Activated effector memory CD4-positive, alpha-beta T cell treated with anti-CD3 and anti-CD28 coated beads, Interleukin-2, amount 50 U/mL, for 16 hours (primary cell): ENCODE data around the gene KLHL22.
"Not testable (repeated sequence)": the region's sequence is repeated elsewhere in the genome, so short reads cannot be mapped to it uniquely, and the experiment has no call there.

ENCODE experiments used
- DNase-seq: peaks from one replicate; pipeline ENCODE4 v3.0.0-alpha.2; 2020

The KLHL22 gene, protein sequence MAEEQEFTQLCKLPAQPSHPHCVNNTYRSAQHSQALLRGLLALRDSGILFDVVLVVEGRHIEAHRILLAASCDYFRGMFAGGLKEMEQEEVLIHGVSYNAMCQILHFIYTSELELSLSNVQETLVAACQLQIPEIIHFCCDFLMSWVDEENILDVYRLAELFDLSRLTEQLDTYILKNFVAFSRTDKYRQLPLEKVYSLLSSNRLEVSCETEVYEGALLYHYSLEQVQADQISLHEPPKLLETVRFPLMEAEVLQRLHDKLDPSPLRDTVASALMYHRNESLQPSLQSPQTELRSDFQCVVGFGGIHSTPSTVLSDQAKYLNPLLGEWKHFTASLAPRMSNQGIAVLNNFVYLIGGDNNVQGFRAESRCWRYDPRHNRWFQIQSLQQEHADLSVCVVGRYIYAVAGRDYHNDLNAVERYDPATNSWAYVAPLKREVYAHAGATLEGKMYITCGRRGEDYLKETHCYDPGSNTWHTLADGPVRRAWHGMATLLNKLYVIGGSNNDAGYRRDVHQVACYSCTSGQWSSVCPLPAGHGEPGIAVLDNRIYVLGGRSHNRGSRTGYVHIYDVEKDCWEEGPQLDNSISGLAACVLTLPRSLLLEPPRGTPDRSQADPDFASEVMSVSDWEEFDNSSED

DNA sequence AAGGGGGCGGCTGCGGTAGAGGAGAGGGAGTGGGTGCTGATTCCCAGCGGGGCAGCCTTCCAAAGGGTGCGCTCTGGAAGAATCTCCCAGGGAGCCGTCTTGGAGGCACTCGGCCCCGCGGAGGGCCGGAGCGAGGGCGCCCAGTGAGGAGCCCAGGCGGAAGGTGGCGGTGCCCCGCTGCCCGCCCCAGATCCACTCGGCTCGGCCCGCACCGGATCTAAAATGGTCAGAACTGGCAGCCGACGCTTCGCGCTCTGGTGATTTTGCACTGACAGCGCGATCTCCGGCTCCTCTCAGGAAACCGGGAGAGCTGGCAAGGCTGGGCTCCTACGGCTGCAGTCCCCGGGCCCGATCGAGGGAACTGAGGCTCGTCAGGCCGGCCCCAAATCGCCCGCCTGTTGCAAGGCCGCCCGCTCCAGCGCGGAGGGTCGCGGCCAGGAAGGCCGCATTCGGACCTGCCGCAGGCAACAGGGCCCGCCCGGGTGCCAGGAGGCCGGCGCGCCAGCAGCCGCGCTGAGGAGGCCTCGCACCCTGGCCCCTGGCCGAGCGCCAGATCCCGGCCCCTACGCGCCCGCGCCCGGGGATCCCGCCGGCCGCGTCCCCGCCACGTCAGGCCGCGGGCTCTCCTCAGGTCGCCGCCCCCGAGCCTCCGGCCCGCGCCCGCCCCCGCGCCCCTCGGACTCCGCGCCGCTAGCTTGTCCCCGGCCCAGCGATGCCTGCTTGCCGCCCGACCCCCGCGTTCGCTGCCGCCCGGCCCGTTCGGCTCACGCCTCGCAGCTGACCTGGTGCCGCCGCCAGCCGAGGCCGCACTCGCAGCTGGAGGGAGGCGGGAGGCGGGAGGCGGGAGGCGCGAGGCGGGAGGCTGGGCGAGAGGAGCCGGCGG lies at the start of gene KLHL22:
TSS of gene KLHL22 (minus strand) at position 818 of the 883 bp plus-strand sequence. CDS start 6,584 bp downstream, outside the sequence.
- peak; percentile 71 for DNase-seq

DNA sequence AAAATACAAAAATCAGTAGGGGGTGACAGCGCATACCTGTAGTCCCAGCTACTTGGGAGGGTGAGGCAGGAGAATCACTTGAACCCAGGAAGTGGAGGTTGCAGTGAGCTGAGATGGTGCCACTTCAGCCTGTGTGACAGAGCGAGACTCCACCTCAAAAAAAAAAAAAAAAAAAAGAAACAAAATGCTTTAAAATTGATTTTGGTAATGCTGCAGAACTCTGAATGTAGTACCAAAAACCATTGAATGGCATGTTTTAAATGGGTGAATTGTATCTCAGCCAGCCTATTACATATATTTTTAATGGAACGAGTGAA lies 49.7 kb upstream of the KLHL22 start:
- not testable (repeated sequence) for DNase-seq

DNA sequence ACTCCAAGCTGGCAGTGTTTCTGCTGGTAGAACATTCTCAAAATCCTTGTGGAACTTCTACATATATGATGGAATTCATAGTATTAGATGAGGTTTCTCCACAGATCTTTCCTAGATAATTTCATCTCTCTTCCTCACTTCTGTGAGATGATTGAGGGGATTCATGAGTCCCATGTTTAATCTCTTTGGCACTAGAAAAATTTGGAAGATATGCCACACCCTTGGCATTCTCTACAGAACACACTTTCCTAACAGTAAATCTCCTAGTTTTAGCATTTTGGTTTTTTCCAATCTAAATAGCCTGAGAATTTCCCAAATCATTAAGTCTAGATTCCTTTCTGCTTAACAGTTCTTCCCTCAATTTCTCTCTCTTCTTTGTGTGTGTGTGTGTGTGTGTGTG lies 47.1 kb upstream of the KLHL22 start:
- DNase-seq, result no peak

DNA sequence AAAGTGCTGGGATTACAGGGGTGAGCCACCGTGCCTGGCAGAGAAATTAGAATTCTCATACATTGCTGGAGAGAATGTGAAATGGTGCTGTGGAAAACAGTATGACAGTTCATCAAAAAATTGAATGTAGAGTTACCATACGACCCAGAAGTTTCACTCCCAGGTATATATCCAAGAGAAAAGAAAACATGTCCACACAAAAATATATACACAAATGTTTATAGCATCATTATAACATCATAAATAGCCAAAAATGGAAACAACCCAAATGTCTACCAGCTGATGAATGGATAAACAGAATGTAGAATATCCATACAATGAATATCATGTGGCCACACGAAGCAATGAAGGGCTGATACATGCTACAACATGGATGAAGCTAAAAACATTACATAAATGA lies 46.5 kb upstream of the KLHL22 start:
- no peak for DNase-seq

DNA sequence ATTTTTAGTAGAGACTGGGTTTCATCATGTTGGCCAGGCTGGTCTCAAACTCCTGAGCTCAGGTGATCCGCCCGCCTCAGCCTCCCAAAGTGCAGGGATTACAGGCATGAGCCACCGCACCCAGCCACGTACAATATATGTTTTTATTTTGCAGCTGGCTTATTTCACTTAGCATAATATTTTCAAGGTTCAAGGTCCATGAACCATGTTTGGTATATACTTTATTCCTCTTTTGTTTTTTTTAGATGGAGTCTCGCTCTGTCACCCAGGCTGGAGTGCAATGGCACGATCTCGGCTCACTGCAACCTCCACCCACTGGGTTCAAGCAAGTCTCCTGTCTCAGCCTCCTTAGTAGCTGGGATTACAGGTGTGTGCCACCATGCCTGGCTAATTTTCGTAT lies 43.3 kb upstream of the KLHL22 start:
- DNase-seq, result not testable (repeated sequence)

DNA sequence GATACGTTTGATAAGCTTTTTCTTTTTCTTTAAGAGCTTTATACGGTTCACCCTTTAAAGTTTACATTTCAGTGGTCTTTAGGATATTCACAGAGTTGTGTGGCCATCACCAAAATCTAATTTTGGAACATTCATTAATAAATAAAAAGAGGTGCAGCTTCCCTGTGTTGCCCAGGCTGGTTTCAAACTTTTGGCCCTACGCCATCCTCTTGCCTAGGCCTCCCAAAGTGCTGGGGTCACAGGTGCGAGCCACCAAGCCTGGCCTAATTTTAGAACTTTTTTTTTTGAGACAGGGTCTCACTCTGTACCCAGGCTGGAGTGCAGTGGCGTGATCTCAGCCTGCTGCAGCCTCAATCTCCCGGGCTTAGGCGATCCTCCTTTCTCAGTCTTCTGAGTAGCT lies 42.4 kb upstream of the KLHL22 start:
- no peak for DNase-seq

DNA sequence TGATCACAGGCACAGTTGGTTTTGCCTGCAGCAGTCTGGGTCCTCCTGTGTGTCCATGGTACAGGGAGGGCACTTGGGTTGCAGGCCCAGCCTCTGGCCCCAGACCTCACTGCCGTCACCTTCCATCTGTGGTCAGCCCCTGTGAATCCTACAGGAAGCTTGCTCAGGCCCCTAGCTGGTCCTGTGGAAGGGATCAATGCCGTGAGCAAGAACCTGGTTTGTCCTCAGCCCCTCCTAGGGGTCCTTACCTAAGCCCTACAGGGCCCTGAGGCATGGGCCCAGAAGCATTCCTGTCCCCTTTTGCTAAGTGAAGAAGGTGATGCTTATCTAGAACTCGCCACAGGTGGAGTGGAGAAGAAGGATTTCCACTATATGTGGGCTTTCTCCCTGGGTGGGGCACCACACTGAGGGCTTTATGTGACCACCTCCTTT lies 41.7 kb upstream of the KLHL22 start:
- DNase-seq, result no peak

DNA sequence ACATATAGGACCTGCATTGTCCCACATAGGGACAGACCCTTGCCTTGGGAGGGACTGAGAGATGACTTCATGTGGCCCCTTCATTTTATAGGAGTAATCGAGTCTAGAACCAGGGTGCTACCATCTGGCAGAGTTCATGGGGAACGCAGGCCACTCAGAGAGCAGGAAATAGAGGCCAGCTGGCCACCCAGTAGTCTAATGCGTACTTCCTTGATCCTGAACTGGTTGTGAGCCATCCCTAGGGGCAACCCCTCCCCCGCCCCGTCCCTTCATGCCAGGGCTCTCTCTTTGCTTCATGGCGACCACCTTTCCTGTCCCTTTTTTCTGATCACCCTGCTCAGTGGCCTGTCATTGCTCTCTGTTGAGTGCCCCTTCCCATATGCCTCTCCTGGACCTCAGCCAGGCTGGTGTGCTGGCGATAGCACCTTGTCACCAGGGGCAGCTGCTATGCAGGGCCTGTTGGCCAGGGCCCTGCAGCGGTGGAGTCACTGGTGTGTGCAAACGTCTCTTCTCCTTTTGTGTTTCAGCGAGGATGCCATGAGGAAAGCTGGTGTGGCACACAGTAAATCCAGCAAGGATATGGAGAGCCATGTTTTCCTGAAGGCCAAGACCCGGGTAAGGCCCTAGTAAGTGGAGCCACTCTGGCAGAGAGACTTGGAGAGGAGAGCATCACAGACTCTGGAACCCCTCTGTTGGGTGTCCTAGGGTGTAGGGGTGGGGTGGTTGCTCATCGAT lies 41.2 kb upstream of the KLHL22 start:
- DNase-seq, result no peak

DNA sequence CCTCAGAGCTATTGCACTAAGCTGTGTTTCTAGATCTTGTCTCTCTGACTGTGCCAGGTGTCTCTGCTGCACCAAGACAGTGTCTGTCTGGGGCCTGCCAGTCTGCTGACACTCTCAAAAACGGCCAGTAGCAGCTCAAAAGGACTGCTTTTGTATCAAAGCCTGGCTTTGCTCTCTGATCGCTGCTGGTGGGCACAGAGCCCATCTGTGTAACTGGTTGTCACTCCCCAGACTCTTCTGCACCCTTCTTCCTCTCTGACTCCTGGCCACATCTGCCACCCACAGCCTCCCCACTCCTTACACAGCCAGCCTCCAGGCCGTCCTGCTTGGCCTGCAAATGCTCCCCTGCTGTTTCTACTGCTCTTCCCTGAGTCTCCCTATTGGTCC lies 38.3 kb upstream of the KLHL22 start:
- no peak for DNase-seq

DNA sequence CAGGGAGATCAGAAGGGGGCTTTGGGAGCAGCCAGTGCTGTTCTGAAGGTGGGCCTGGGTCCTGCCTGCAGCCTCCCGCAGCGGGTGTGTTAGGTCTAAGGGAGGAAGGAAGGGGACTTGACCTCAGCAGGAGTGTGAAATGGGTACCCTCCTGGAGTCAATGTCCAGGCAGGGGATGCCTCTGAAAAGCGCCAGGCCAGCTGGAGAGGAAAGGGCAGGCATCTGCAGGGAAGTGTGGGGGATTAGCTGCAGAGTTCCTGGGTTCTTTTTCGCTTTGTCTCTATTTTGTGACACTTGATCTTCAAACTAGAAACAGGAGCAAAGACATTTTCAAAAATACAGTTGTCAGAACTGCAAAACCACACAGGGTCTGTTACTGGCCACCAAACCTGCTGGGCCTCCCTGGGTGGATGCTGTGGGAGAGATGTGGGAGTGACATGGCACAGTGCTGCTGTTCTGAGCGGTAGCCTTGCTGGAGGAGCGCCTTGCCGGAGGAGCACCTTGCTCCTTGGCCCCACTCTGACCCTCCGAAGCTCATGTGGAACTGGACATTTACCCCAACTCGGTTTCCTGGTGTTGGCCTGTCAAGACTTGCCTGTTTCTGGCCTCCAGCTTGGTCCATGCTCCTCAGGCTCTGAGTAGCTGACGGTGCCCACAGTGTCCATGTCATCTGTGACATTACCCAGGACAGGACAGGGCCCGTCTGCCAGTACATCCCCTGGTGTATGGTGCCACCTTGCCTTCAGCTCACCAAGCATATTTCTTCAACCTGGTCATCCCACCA lies 37.7 kb upstream of the KLHL22 start:
- DNase-seq, result no peak

DNA sequence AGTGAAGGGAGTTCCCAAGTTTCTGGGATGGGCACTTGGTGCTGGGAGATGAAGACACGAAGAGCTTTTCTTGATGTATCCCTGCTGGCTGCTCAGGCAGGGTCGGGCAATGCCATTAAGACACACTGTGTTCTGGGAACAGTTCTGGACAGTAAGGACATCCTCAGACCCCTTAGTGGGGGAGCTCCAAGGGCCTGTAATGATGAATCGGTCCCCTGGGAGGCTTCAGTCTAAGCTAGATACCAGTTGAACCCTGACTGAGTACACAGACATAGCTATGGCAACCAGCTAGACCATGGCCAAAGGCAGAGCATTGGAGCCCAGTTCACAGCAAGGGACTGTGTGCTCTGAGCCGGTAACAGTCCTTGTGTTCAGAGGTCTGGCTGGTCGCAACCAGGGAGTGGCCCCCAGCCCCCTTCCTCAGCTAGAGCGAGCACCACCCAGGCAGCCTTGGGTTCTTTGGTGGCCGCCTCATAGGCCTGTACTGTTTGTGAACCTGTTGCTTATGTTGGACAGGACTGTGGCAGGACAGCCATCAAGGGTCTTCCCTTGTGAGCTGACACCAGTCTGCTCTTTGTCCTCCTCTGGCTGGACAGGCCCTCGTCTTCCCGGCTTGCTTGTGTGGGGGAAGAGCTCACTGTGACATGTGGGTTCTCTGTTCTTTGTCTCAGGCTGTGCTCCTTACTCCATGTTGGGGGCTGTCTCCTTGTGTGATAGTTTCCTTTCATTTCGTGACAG lies 36.8 kb upstream of the KLHL22 start:
- DNase-seq, result no peak

DNA sequence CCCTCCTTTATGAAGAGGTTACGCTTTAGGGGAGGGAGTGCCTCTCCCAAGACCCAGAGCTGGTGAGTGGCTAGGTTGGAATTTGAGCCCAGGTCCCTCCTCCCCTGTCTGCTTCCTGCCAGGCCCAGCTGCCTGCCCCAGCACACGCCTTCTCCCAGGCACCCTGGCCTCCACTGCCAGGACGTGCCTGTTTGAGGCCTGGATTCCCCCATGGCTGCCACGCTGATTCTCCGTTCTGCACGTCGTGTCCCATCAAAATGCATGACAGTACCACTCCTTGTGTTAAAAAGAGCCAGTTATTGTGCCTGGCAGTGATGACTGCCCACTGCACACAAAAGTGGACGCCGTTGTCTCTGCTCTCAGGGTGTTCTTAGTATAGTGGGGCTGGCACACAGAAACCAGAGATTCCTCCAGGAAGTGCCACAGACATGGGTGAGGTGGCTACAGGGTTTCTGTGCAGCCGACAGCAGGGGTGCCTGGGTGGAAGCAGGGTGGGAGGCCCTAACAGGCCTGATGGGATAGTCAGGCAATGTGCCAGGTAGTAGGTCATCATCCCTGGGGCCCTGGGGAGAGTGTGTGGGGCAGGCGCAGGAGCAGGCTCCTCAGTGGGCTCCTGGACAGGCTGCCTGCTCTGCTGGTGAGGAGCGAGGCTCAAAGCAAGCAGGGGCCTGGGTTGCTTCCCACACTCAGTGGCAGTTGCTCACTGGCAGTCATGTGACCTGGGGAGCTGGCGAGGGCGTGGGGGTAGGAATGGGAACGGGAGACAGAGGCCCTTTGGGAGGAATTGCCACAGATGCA lies 36.0 kb upstream of the KLHL22 start:
- no peak for DNase-seq

DNA sequence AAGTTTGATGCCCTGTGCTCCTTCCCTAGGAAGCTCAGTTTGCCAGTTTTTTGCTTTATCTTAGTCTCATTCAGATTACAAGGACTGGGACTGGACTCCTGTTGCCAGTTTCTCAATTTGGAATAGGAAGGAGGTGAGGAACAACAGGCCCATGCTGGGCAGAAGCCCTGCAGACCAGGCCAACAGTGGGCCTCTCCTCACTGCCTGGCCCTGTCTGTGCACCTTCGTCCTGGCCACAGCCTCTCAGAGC lies 35.5 kb upstream of the KLHL22 start:
- no peak for DNase-seq

DNA sequence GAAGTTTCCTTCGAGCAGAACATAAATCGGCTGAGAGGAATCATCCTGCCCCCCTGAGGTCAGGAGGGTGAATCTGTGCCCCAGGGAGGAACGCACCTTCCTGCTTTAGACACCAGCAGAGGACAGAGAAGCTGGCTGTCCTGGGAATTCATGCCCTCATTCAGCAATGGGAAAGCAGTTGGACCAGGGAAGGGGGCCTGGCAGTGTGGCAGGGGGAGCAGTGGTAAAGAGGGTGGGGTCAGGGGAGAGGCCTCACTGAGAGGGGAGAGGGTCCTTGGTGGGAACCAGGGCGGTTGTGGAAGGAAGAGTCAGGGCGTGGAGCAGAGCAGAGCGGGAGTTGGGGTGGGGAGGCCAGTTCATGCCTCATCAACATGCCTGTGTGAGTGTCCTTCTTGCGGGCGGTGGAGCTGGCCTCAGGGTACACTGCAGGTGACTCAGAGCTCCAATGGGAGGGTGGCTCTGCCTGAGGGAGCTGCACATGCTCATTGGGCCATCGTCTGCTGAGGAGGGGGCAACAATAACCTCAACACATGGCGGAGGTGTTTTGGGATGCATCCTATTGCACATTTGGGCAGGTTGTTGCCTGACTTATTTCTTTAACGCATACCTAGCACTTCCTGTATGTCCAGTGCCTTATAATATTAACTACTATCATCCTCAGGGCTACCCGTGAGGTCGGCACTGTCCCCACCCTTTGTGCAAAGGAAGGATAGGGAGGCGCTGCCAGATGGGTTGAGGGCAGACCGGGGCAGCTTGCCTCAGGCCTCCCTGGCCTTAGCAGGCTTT lies 35.0 kb upstream of the KLHL22 start:
- DNase-seq, result no peak

DNA sequence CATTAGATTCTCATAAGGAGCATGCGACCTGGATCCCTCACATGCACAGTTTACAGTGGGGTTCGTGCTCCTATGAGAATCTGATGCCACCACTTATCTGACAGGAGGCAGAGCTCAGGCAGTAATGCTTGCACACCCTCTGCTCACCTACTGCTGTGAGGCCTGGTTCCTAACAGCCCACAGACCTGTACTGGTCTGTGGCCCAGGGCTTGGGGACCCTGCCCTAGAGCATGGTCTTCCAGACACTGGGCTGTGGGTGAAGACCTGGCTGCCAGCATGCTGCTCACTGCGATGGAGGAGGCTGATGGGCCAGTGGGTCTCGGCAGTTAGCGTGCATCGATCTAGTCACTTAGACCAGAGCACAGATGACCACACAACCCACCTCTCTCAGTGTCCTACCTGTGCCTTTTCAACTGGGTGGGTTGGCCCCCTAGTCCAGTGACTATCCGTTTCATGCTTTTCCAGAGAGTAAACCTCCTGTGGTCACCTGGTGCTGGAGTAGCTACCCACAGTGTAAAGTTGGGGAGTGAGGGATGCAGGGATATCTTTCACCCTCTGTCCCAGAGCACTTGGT lies 32.9 kb upstream of the KLHL22 start:
- DNase-seq, result no peak

DNA sequence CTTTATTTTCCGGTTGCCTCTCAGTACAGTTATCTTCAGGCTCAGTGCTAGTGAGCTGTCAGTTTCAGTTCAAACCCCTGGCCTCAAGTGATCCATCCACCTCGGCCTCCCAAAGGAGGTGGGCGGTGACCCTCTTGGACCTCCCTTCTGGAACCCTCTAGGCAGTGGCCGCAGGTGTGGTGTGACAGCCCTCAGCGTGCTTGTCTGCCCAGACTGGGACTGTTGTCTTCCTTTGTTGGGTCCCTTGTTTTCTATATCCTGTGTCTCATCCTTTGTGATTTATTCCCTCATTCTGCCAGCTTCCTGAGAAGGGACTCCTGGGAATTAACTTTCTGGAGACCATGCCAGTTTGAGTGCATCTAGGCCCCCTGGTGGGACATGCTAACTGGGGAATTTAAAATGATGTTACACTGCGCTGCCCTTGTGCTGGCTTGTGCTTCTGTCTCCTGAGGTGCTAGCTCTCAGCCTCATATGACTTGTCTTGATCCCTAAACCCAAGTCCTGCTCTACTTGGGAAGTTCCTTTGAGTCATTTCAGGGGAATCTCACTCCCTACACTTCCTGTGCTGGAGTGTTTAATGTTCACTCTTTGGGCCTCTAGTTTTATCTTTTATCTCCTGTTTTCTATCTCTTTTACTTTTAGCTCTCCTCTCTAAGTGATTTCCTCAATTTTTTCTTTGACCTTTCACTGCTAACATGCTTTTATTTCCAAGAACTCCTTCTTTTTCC lies 31.2 kb upstream of the KLHL22 start:
- DNase-seq, result no peak

DNA sequence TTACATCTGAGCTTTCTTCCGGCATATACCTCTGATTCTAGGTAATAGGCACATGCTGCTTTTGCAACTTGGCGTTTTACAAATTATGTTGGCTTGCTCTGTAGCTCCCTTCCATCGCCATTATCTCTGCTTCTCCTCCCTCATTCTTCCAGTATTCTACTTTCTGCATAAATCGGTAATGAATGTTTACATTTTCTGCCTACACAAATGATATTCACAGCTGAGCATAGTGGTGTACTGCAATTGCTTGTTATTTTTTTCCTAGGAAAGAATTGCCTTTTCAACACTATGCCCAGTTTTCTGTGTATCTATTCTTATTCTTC lies 30.7 kb upstream of the KLHL22 start:
- no peak for DNase-seq

DNA sequence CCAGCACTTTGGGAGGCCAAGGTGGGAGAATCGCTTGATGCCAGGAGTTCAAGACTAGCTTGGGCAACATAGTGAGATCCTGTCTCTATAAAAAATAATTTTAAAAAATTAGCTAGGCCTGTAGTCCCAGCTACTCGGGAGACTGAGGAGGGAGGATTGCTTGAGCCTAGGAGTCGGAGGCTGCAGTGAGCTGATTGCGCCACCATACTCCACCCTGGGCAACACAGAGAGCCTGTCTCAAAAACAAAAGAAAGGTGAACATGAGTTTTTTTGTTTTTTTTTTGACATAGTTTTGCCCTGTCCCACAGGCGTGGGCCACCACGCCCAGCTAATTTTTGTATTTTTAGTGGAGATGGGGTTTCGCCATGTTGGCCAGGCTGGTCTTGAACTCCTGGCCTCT lies 29.5 kb upstream of the KLHL22 start:
- no peak for DNase-seq

DNA sequence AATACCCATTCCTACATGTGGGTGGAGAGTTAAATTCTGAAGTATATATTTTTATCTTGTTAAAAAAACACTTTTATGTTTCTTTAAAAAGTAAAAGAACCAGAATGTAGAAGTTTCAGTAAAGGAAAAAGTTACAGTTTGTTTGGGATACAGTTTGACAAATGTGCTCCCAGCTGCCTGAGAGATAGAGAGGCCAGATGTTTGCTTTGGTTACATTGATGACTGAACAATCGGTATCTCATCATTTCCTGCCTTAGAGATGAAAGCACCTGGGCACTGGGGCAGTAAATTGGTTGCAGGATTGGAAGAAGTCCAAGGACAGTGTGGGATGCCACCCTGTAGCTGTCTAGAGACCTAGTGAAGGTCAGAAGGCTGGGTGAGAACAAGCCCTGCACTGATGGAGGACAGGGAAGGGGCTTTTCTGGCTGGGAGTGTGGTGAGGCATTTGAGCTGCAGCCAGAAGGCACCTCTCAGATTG lies 28.4 kb upstream of the KLHL22 start:
- peak; percentile 66 for DNase-seq
